AG09309 (cell line): ENCODE results near the gene CC2D2A.

Source experiments
- DNase-seq: peaks from one replicate; pipeline ENCODE4 v3.0.0-alpha.2; 2010; ENCODE audit warnings: low read depth
- H3K4me3 ChIP-seq: 2 replicates; pipeline ENCODE4 v1.5.1; 2011; ENCODE audit warnings: mild to moderate bottlenecking, low read depth, low read length, moderate library complexity; ENCODE audit not compliant: control insufficient read depth
- TF ChIP-seq, protein P1 (sequence below): IDR thresholded peaks from 2 replicates; pipeline ENCODE4 v1.5.1; 2011; ENCODE audit warnings: mild to moderate bottlenecking, low read depth, low read length, inconsistent platforms; ENCODE audit not compliant: insufficient read depth, control insufficient read depth; ENCODE audit errors: missing control alignments

Gene CC2D2A

DNA sequence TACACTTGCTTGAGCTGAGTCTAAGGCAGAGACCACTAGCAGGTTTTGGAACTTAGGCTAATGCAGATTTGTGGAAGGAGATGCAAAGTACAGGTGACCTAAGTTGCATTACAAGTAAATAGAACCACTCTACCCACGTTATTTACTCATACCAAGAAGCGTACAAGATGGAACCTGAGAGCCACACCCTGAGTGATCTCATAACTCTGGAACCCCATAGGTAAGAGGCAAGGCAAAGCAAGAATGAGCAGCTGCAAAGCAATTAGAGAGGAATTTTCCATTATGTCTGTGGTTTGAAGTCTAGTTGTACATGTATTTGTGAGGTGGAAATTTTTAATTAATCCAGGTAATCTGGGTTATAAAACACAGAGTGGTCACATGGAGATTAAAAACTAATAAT is 55.4 kb downstream of the CC2D2A start:
- TF ChIP-seq, protein P1, sequence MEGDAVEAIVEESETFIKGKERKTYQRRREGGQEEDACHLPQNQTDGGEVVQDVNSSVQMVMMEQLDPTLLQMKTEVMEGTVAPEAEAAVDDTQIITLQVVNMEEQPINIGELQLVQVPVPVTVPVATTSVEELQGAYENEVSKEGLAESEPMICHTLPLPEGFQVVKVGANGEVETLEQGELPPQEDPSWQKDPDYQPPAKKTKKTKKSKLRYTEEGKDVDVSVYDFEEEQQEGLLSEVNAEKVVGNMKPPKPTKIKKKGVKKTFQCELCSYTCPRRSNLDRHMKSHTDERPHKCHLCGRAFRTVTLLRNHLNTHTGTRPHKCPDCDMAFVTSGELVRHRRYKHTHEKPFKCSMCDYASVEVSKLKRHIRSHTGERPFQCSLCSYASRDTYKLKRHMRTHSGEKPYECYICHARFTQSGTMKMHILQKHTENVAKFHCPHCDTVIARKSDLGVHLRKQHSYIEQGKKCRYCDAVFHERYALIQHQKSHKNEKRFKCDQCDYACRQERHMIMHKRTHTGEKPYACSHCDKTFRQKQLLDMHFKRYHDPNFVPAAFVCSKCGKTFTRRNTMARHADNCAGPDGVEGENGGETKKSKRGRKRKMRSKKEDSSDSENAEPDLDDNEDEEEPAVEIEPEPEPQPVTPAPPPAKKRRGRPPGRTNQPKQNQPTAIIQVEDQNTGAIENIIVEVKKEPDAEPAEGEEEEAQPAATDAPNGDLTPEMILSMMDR, result no peak
- DNase-seq, result no peak
- H3K4me3 ChIP-seq, result no peak overlapping the region

DNA sequence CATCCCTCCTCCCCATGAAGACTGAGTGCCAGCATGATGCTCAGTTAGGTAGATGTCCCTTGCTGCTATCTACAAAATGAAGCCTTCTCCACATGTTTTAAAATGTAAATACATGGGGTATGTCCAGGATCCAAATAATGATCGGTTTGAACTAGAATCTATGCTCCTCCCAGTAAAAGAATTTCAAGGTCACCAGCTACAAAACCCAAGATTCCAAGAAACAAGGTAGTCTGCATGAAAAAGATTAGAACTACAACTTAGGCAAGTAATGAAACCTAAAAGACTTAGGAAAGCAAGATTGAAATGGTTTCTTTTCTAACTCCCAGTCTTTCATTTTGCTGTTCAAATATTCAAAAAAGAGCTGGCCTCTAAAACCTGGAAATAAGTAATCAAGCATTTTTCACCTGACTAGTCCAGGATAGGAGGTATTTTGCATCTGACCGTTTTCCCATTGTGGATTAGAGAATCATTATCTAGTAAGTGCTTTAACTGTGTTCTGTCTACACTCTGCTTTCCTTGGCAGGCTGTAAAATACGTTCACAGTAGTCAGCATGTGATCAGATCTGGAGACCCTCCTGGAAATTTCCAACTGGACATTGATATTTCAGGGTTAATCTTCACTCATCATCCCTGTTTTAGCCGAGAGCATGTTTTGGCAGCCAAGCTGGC is 57.4 kb downstream of the CC2D2A start:
- no peak overlapping the region for H3K4me3 ChIP-seq
- TF ChIP-seq, protein P1, result no peak
- DNase-seq, result no peak

DNA sequence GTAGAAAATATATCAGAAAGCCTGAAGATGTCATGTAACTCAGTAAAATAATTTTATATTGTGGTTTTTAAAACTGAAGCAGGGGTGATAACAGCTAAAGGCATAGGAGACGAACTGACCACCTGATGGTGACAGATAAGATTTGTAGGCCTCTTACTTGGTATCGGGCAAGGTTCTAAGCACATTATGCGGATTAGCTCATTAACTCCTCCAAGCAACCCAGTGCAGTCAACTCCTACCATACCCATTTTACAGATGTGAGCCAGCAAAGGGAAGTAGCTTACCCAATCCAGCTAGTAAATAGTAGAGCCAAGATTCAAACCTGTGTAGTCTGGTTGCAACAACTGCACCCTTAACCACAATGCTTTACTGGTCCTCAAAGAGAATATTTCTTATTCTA is 62.1 kb downstream of the CC2D2A start:
- TF ChIP-seq, protein P1, result no peak
- DNase-seq, result no peak
- no peak overlapping the region for H3K4me3 ChIP-seq

DNA sequence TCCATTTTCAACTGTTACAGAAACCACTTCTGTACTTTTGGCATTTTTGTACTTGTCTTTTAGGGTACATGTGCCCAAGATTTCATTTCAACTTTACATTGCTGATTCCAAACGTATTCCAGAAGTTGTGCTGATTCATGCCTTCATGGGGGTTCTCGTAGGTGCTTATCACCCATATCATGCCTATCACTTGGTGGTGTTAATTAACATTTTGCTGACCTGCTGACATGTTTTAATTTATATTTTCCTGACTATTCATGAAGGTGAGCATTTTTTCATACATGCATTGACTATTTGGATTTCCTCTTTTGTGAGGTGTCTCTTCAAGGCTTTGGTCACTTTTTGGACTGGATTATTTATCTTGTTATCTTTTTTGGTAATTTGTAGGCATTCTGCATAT is 64.1 kb downstream of the CC2D2A start:
- DNase-seq, result no peak
- no peak overlapping the region for H3K4me3 ChIP-seq
- TF ChIP-seq, protein P1, result no peak

DNA sequence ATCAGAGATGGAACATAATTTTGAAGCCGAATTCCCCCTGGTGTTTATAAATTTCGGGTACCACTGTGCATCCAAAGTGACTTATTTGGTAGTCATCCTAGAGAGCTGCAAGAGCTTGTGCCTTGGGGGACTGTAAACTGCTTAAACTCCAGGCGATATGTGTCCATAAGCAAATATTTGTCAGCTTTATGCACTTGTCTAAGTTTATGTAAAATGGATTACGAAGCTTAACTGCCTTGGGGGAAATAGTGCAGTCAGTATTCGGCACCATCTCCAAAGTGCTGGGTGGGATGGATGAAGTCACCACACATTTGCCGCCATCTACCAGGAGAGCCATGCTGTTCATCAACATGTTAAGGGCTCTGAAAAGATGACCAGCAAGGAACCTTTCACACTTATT is 65.9 kb downstream of the CC2D2A start:
- no peak for DNase-seq
- H3K4me3 ChIP-seq, result no peak overlapping the region
- TF ChIP-seq, protein P1, result no peak

DNA sequence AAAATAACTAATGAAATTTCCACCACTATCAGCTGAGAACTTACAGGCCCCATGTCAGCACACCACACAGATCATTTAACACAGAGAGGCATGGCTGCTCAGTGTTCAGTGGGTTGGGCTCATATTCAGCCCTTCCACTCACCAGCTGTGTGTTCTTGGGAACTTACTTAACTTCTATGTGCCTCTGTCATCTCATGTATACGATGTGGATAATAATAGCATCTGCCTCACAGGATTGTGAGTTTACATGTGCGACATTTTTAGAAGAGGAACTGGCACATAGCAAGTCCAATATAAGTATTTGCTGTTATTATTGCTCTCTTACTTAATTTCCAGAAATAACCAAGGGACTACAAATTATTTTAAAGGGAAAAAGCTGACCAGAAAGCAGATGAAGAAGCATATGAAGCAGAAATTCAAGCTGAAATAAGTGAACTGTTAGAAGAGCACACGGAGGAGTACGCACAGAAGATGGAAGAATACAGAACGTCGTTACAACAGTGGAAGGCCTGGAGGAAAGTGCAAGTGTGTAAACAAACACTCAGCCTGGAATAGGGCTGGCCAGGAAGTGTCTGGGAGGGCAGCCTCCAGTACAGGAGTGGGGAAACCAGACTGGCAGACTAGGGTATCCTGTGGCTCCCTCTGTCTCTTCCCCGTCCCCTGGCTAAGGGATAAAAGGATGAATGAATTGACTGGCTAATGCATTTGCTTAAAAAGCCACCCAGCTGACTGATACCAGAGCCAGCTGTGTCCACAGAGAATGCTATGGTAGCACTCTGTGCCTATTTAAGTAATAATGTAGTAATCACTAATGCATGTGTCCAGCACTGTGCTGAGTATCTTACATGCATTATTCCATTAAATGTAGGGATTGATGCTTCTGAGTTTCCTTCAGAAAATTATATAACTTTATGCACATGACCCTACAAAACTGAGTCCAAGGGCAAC is 67.1 kb downstream of the CC2D2A start:
- no peak overlapping the region for H3K4me3 ChIP-seq
- DNase-seq, result no peak
- TF ChIP-seq, protein P1, result no peak
